Neutrophil (primary cell): ENCODE data around the gene LILRA1.
"Not testable (repeated sequence)": the region's sequence is repeated elsewhere in the genome, so short reads cannot be mapped to it uniquely, and the experiment has no call there.

Experiments used
- H3K27ac ChIP-seq: fragments of 200-600 bp; sonication (generic); 2 replicates; pipeline ENCODE4 v1.5.1; 2016; ENCODE audit warnings: mild to moderate bottlenecking, moderate library complexity
- H3K27me3 ChIP-seq: fragments of 200-600 bp; sonication (generic); 2 replicates; pipeline ENCODE4 v1.6.0; 2016; ENCODE audit warnings: mild to moderate bottlenecking
- H3K36me3 ChIP-seq: fragments of 200-600 bp; sonication (generic); 2 replicates; pipeline ENCODE4 v1.5.1; 2017
- H3K4me1 ChIP-seq, 2 experiments: fragments of 200-600 bp in 1 of 2; sonication (generic) in 1 of 2; 1 replicate in 1 of 2; 2 replicates in 1 of 2; pipeline versions ENCODE4 v1.5.1 to v1.6.1; 2013 to 2016; ENCODE audit warnings: low read depth in 1 of 2, low read length in 1 of 2, mild to moderate bottlenecking in 1 of 2, moderate library complexity in 1 of 2; ENCODE audit not compliant: control insufficient read depth in 1 of 2, insufficient read depth in 1 of 2
- H3K4me3 ChIP-seq, 2 experiments: fragments of 200-600 bp in 1 of 2; sonication (generic) in 1 of 2; 1 replicate in 1 of 2; 2 replicates in 1 of 2; pipeline ENCODE4 v1.5.1; 2013 to 2016; ENCODE audit warnings: low read depth in 1 of 2, low read length in 1 of 2, mild to moderate bottlenecking in 1 of 2, moderate library complexity in 1 of 2
- H3K9me3 ChIP-seq: fragments of 200-600 bp; sonication (generic); 2 replicates; pipeline ENCODE4 v1.5.1; 2016
- CTCF ChIP-seq: fragments of 200-600 bp; sonication (generic); IDR thresholded peaks from 2 replicates; pipeline ENCODE4 v1.5.1; 2016; ENCODE audit warnings: antibody characterized with exemption

LILRA1 gene

GRCh38 chr19:54574527-54575056 is 18.8 kb upstream of the LILRA1 start:
- H3K4me1 ChIP-seq: peaks cover 66% of the 10 kb centered on the region in 2 experiments
- peak overlapping the region; percentile 78 to 89 for H3K4me3 ChIP-seq
- H3K27me3 ChIP-seq: no peaks in the 10 kb centered on the region
- H3K9me3 ChIP-seq: no peaks in the 10 kb centered on the region
- H3K27ac ChIP-seq: peak overlapping the region; percentile 99
- peaks cover 46% of the 10 kb centered on the region for H3K36me3 ChIP-seq
- no peak for TF ChIP-seq CTCF

GRCh38 chr19:54575205-54575604 is 18.2 kb upstream of the LILRA1 start:
- peak overlapping the region; percentile 99 for H3K27ac ChIP-seq
- peaks cover 46% of the 10 kb centered on the region for H3K36me3 ChIP-seq
- H3K27me3 ChIP-seq, H3K9me3 ChIP-seq: not testable (repeated sequence)
- peaks cover 66% of the 10 kb centered on the region in 2 experiments for H3K4me1 ChIP-seq
- peak overlapping the region; percentile 78 to 89 for H3K4me3 ChIP-seq

GRCh38 chr19:54576411-54576976 is 16.9 kb upstream of the LILRA1 start:
- Histone ChIP-seq H3K27me3 (no peaks in the 10 kb centered on the region), H3K27ac (peak overlapping the region; percentile 99), H3K4me3 (peak overlapping the region in 1 of 2 experiments; percentile 78), H3K36me3 (peaks cover 46% of the 10 kb centered on the region), H3K9me3 (no peaks in the 10 kb centered on the region), H3K4me1 (peaks cover 65 to 66% of the 10 kb centered on the region in 2 experiments)
- no peak for TF ChIP-seq CTCF

GRCh38 chr19:54577334-54577733 is 16.1 kb upstream of the LILRA1 start:
- no peak for TF ChIP-seq CTCF
- peaks cover 52% of the 10 kb centered on the region for H3K36me3 ChIP-seq
- H3K9me3 ChIP-seq: no peaks in the 10 kb centered on the region
- peaks cover 59 to 64% of the 10 kb centered on the region in 2 experiments for H3K4me1 ChIP-seq
- H3K27ac ChIP-seq: peak overlapping the region; percentile 99
- no peaks in the 10 kb centered on the region for H3K27me3 ChIP-seq
- H3K4me3 ChIP-seq: peak overlapping the region in 1 of 2 experiments; percentile 28

- H3K4me1 ChIP-seq: peaks cover 52 to 59% of the 10 kb centered on the region in 2 experiments
- peak overlapping the region; percentile 41 for H3K27ac ChIP-seq
- peak overlapping the region in 1 of 2 experiments; percentile 3 for H3K4me3 ChIP-seq
- H3K9me3 ChIP-seq, H3K27me3 ChIP-seq: not testable (repeated sequence)
- peaks cover 57% of the 10 kb centered on the region for H3K36me3 ChIP-seq
These were observed 15.2 kb upstream of the LILRA1 start for GRCh38 chr19:54578268-54578667.

GRCh38 chr19:54586397-54586796 is 7.0 kb upstream of the LILRA1 start:
- H3K4me3 ChIP-seq: no peak overlapping the region
- H3K36me3 ChIP-seq: peaks cover 61% of the 10 kb centered on the region
- H3K27me3 ChIP-seq: no peaks in the 10 kb centered on the region
- H3K4me1 ChIP-seq: peaks cover 0 to 8% of the 10 kb centered on the region in 2 experiments
- H3K9me3 ChIP-seq: no peaks in the 10 kb centered on the region
- peak overlapping the region; percentile 27 for H3K27ac ChIP-seq
- TF ChIP-seq CTCF: no peak
